Measurements from ENCODE around the gene CST5. TPM values are rescaled to one million over a fixed set of nuclear protein-coding genes. Genes with fewer than 3 reads are reported as not detected.
"Not testable (repeated sequence)": the region's sequence is repeated elsewhere in the genome, so short reads cannot be mapped to it uniquely, and the experiment has no call there.

CST5 gene
- total RNA-seq, 1 donor from 2014 or later = not detected

GRCh38 chr20:23917024-23917725, 37.6 kb upstream of the CST5 start:
- DNase-seq (ENCODE audit: low spot score) = no peak
- Histone ChIP-seq H4K20me1 (ENCODE audit: low read depth) (no peaks in the 10 kb centered on the region), H3K27ac (no peak overlapping the region), H3K27me3 (no peaks in the 10 kb centered on the region), H3K36me3 (no peaks in the 10 kb centered on the region), H3K4me3 (no peak overlapping the region), H3F3A (ENCODE audit: low read depth) (no peaks in the 10 kb centered on the region), H2AFZ (replicated peaks) (no peak overlapping the region), H3K9me3 (ENCODE audit: low read depth) (no peaks in the 10 kb centered on the region), H3K4me2 (no peak overlapping the region), H3K79me2 (ENCODE audit: low read depth) (no peaks in the 10 kb centered on the region), H3K9ac (no peak overlapping the region), H3K4me1 (no peaks in the 10 kb centered on the region)
- Mint-ChIP-seq H3K36me3 (no peaks in the 10 kb centered on the region), H3K4me3 (no peak overlapping the region), H3K4me1 (peaks cover 18% of the 10 kb centered on the region), H3K27me3 (ENCODE audit: insufficient read depth, low read depth) (peaks cover 2% of the 10 kb centered on the region), H3K27ac (no peak overlapping the region), H3K9me3 (peaks cover 2% of the 10 kb centered on the region)
- TF ChIP-seq CTCF (IDR thresholded peaks at IDR 0.05) = no peak
- no peak for TF ChIP-seq EZH2 (IDR thresholded peaks at IDR 0.05)
- no peak for TF ChIP-seq EZH2phosphoT487 (IDR thresholded peaks at IDR 0.05)

GRCh38 chr20:23915844-23916243, 36.3 kb upstream of the CST5 start:
- H3K27ac ChIP-seq = no peak overlapping the region
- H3K4me3 Mint-ChIP-seq = no peak overlapping the region
- no peak overlapping the region for H3K4me3 ChIP-seq
- H3K9ac ChIP-seq = no peak overlapping the region
- no peaks in the 10 kb centered on the region for H3K4me1 ChIP-seq
- H3K36me3 ChIP-seq = no peaks in the 10 kb centered on the region
- no peaks in the 10 kb centered on the region for H3K27me3 ChIP-seq
- no peak for DNase-seq (ENCODE audit: low spot score)
- no peaks in the 10 kb centered on the region for H4K20me1 ChIP-seq (ENCODE audit: low read depth)
- H3K4me2 ChIP-seq = no peak overlapping the region
- H3K36me3 Mint-ChIP-seq = no peaks in the 10 kb centered on the region
- no peak overlapping the region for H3K27ac Mint-ChIP-seq
- TF ChIP-seq EZH2 (IDR thresholded peaks at IDR 0.05) = no peak
- no peak for TF ChIP-seq CTCF (IDR thresholded peaks at IDR 0.05)
- TF ChIP-seq EZH2phosphoT487 (IDR thresholded peaks at IDR 0.05) = no peak
- peaks cover 14% of the 10 kb centered on the region for H3K4me1 Mint-ChIP-seq
- H2AFZ ChIP-seq (replicated peaks) = no peak overlapping the region
- no peaks in the 10 kb centered on the region for H3F3A ChIP-seq (ENCODE audit: low read depth)
- H3K9me3 ChIP-seq (ENCODE audit: low read depth) = no peaks in the 10 kb centered on the region
- peaks cover 2% of the 10 kb centered on the region for H3K9me3 Mint-ChIP-seq
- peaks cover 2% of the 10 kb centered on the region for H3K27me3 Mint-ChIP-seq (ENCODE audit: insufficient read depth, low read depth)
- H3K79me2 ChIP-seq (ENCODE audit: low read depth) = no peaks in the 10 kb centered on the region

- not testable (repeated sequence) for H3K9me3 Mint-ChIP-seq; H3K79me2 ChIP-seq (ENCODE audit: low read depth); H3K36me3 Mint-ChIP-seq; H3K27ac Mint-ChIP-seq; H2AFZ ChIP-seq (replicated peaks); H3K4me1 Mint-ChIP-seq; H3K9me3 ChIP-seq (ENCODE audit: low read depth); H3F3A ChIP-seq (ENCODE audit: low read depth); H4K20me1 ChIP-seq (ENCODE audit: low read depth); H3K27ac ChIP-seq; H3K4me2 ChIP-seq; H3K4me1 ChIP-seq; H3K4me3 ChIP-seq; H3K27me3 Mint-ChIP-seq (ENCODE audit: insufficient read depth, low read depth); H3K27me3 ChIP-seq; H3K36me3 ChIP-seq; H3K4me3 Mint-ChIP-seq; H3K9ac ChIP-seq; DNase-seq (ENCODE audit: low spot score)
These were observed 34.9 kb upstream of the CST5 start for GRCh38 chr20:23914469-23914868.

- Histone ChIP-seq H3K27ac (no peak overlapping the region), H3K79me2 (ENCODE audit: low read depth) (no peaks in the 10 kb centered on the region), H3K27me3 (no peaks in the 10 kb centered on the region), H3K9me3 (ENCODE audit: low read depth) (peaks cover 4% of the 10 kb centered on the region), H4K20me1 (ENCODE audit: low read depth) (no peaks in the 10 kb centered on the region), H3K4me2 (no peak overlapping the region), H2AFZ (replicated peaks) (no peak overlapping the region), H3K9ac (no peak overlapping the region), H3F3A (ENCODE audit: low read depth) (no peaks in the 10 kb centered on the region), H3K36me3 (no peaks in the 10 kb centered on the region), H3K4me1 (no peaks in the 10 kb centered on the region), H3K4me3 (no peak overlapping the region)
- TF ChIP-seq EZH2phosphoT487 (IDR thresholded peaks at IDR 0.05) = no peak
- TF ChIP-seq EZH2 (IDR thresholded peaks at IDR 0.05) = no peak
- TF ChIP-seq CTCF (IDR thresholded peaks at IDR 0.05) = no peak
- DNase-seq (ENCODE audit: low spot score) = no peak
- no peaks in the 10 kb centered on the region for H3K4me1 Mint-ChIP-seq
- H3K27ac Mint-ChIP-seq = no peak overlapping the region
- no peak overlapping the region for H3K4me3 Mint-ChIP-seq
- H3K9me3 Mint-ChIP-seq = peaks cover 17% of the 10 kb centered on the region
- H3K36me3 Mint-ChIP-seq = no peaks in the 10 kb centered on the region
- no peaks in the 10 kb centered on the region for H3K27me3 Mint-ChIP-seq (ENCODE audit: insufficient read depth, low read depth)
These were observed 30.7 kb upstream of the CST5 start for GRCh38 chr20:23910210-23910609.

All from neural progenitor cell (in vitro differentiated cells).